RWPE1 (cell line): Measurements from ENCODE around the gene PEDS1.
"Not testable (repeated sequence)": the region's sequence is repeated elsewhere in the genome, so short reads cannot be mapped to it uniquely, and the experiment has no call there.

Experiments
- CTCF ChIA-PET: fragments of 350-600 bp; sonication (Branson Sonifier 250); formaldehyde crosslinking; extraction: SDS; loops from one replicate; lab custom pipeline; 2021; lab: Yijun Ruan, JAX
- POLR2A ChIA-PET: fragments of 400-600 bp; formaldehyde crosslinking; extraction: SDS; loops from one replicate; lab custom pipeline; 2020; ENCODE audit warnings: antibody characterized with exemption; ENCODE audit not compliant: low non-redundant PET; lab: Yijun Ruan, JAX
- DNase-seq: peaks from one replicate; pipeline ENCODE4 v3.0.0; 2012; ENCODE audit warnings: low spot score
- H3K27ac ChIP-seq: fragments of 450-650 bp; 2 replicates; pipeline ENCODE4 v1.5.1; 2017
- CTCF ChIP-seq: fragments of 450-650 bp; conservative IDR thresholded peaks from 2 replicates; pipeline ENCODE4 v1.5.1; 2017; ENCODE audit warnings: low read depth, mild to moderate bottlenecking

PEDS1 gene

GRCh38 chr20:50138479-50139393 is 14.8 kb downstream of the PEDS1 start:
- ChIA-PET POLR2A (interaction anchor here (0.7 to 1.1 kb wide), 4 partner anchors 9 to 27 kb away, joined by 3 to 6 read pairs (median 4); no protein-coding TSS in a partner anchor), CTCF (interaction anchor here (0.5 to 3.7 kb wide), 7 partner anchors 14 to 450 kb away, joined by 4 to 29 read pairs (median 5); no protein-coding TSS in a partner anchor)
- peak overlapping the region; percentile 98 for H3K27ac ChIP-seq
- DNase-seq: no peak
- TF ChIP-seq CTCF: no peak

- ChIA-PET CTCF (interaction anchor here (0.5 to 3.7 kb wide), 4 partner anchors 15 to 450 kb away, joined by 4 to 29 read pairs (median 6); no protein-coding TSS in a partner anchor), POLR2A (interaction anchor here (1.0 kb wide), 1 partner anchor 22 kb away, joined by 3 read pairs; no protein-coding TSS in a partner anchor)
- H3K27ac ChIP-seq: peak overlapping the region; percentile 98
- no peak for DNase-seq
- TF ChIP-seq CTCF: no peak
Measured at GRCh38 chr20:50138120-50138478, 15.4 kb downstream of the PEDS1 start.

GRCh38 chr20:50137702-50138101 is 15.8 kb downstream of the PEDS1 start:
- H3K27ac ChIP-seq: peak overlapping the region; percentile 98
- ChIA-PET POLR2A (interaction anchor here (1.0 kb wide), 1 partner anchor 21 kb away, joined by 3 read pairs; no protein-coding TSS in a partner anchor), CTCF (interaction anchor here (0.7 to 3.7 kb wide), 4 partner anchors 15 to 157 kb away, joined by 3 to 29 read pairs (median 4); no protein-coding TSS in a partner anchor)
- not testable (repeated sequence) for DNase-seq

DNA sequence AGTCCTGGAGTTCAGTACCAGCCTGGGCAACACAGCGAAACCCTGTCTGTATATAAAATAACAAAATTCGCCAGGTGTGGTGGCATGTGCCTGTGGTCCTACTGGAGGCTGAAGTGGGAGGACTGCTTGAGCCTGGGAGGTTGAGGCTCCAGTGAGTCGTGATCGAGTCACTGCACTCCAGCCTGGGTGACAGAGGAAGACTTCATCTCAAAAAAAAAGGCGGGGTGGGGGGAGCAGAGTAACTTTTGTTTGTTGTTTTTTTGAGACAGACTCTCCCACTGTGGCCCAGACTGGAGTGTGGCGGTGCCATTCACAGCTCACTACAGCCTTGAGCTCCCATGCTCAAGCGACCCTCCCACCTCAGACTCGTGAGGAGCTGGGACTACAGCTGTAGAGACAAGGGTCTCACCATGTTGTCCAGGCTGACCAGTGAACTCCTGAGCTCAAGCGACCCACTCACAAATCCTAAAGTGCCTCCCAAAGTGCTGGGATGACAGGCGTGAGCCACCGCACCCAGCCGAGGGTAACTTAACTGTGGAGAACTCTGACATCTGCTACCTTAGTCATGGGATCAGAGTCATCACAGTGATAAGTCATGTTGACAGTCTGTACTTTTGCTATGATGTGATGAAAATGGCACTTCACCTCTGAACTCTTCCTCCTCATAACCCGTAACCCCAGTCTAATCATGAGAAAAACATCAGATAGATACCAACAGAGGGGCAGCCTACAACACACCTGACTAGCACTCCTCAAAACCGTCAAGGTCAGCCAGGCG is 16.5 kb downstream of the PEDS1 start:
- CTCF ChIA-PET: interaction anchor here (0.7 to 1.3 kb wide), 2 partner anchors 42 to 156 kb away, joined by 3 to 4 read pairs; no protein-coding TSS in a partner anchor
- TF ChIP-seq CTCF: no peak
- peak overlapping the region; percentile 98 for H3K27ac ChIP-seq
- peak; percentile 57 for DNase-seq
- POLR2A ChIA-PET: interaction anchor here (1.0 kb wide), 1 partner anchor 21 kb away, joined by 3 read pairs; no protein-coding TSS in a partner anchor

DNA sequence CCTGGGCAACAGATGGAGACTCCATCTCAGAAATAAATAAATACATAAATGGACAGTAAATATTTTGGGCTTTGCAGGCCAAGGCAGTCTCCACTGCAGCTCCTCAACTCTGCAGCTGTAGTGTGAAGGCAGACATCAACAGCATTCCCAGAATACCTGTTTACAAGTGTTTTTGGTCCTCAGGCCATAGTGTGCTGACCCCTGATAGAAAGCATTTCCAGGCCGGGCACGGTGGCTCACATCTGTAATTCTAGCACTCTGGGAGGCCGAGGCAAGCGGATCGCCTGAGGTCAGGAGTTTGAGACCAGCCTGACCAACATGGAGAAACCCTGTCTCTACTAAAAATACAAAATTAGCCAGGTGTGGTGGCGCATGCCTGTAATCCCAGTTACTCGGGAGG is 18.4 kb downstream of the PEDS1 start:
- CTCF ChIA-PET: interaction anchor here (1.5 to 2.3 kb wide), 2 partner anchors 14 to 44 kb away, joined by 7 to 8 read pairs; no protein-coding TSS in a partner anchor
- DNase-seq, POLR2A ChIA-PET: not testable (repeated sequence)
- H3K27ac ChIP-seq: peak overlapping the region; percentile 4

GRCh38 chr20:50133474-50134217 is 19.9 kb downstream of the PEDS1 start:
- peak overlapping the region; percentile 37 for H3K27ac ChIP-seq
- ChIA-PET CTCF (interaction anchor here (0.6 to 2.3 kb wide), 9 partner anchors 11 to 152 kb away, joined by 3 to 8 read pairs (median 4); no protein-coding TSS in a partner anchor), POLR2A (no interaction called here)
- TF ChIP-seq CTCF: no peak
- DNase-seq: no peak
